GM21367 (cell line): ENCODE results near the gene METTL16.
"Not testable (repeated sequence)": the region's sequence is repeated elsewhere in the genome, so short reads cannot be mapped to it uniquely, and the experiment has no call there.

Experiments used
- ATAC-seq: cut with Tn5 transposase; IDR thresholded peaks from one replicate; pipeline ENCODE4 v1.9.1; 2021; ENCODE audit not compliant: unreplicated experiment

METTL16 gene

GRCh38 chr17:2503627-2504026 lies 8.1 kb downstream of the METTL16 start:
- ATAC-seq, result no peak

GRCh38 chr17:2502871-2503580 lies 8.7 kb downstream of the METTL16 start:
- ATAC-seq, result no peak

- ATAC-seq, result no peak
Observed at GRCh38 chr17:2500446-2500845, 11.2 kb downstream of the METTL16 start.

GRCh38 chr17:2489286-2489685 lies 22.4 kb downstream of the METTL16 start:
- not testable (repeated sequence) for ATAC-seq

GRCh38 chr17:2487306-2487705 lies 24.4 kb downstream of the METTL16 start:
- no peak for ATAC-seq

GRCh38 chr17:2486709-2487108 lies 25.0 kb downstream of the METTL16 start:
- not testable (repeated sequence) for ATAC-seq

GRCh38 chr17:2485970-2486369 lies 25.7 kb downstream of the METTL16 start:
- no peak for ATAC-seq

- ATAC-seq, result no peak
Observed at GRCh38 chr17:2485543-2485942, 26.1 kb downstream of the METTL16 start.

GRCh38 chr17:2484876-2485275 lies 26.8 kb downstream of the METTL16 start:
- ATAC-seq, result no peak

GRCh38 chr17:2483084-2483483 lies 28.6 kb downstream of the METTL16 start:
- ATAC-seq, result no peak

- no peak for ATAC-seq
Observed at GRCh38 chr17:2482218-2482617, 29.5 kb downstream of the METTL16 start.

GRCh38 chr17:2481760-2482159 lies 29.9 kb downstream of the METTL16 start:
- no peak for ATAC-seq

GRCh38 chr17:2478458-2478857 lies 33.2 kb downstream of the METTL16 start:
- ATAC-seq, result no peak

GRCh38 chr17:2475056-2475455 lies 36.6 kb downstream of the METTL16 start:
- ATAC-seq, result no peak

- ATAC-seq, result no peak
Observed at GRCh38 chr17:2474371-2474770, 37.3 kb downstream of the METTL16 start.

GRCh38 chr17:2468270-2468669 lies 43.4 kb downstream of the METTL16 start:
- no peak for ATAC-seq

GRCh38 chr17:2466931-2467330 lies 44.8 kb downstream of the METTL16 start:
- ATAC-seq, result no peak

- ATAC-seq, result no peak
Observed at GRCh38 chr17:2462481-2462880, 49.2 kb downstream of the METTL16 start.

GRCh38 chr17:2459917-2460271 lies 51.8 kb downstream of the METTL16 start:
- no peak for ATAC-seq

GRCh38 chr17:2457913-2458312 lies 53.8 kb downstream of the METTL16 start:
- ATAC-seq, result no peak

- no peak for ATAC-seq
Observed at GRCh38 chr17:2456475-2456874, 55.2 kb downstream of the METTL16 start.

GRCh38 chr17:2455956-2456355 lies 55.7 kb downstream of the METTL16 start:
- ATAC-seq, result no peak

GRCh38 chr17:2453866-2454265 lies 57.8 kb downstream of the METTL16 start:
- ATAC-seq, result no peak
